Peyer's patch (tissue), 4 donors: ENCODE data around the gene ATP5IF1. TPM values are rescaled to one million over a fixed set of nuclear protein-coding genes. Genes with fewer than 3 reads are reported as not detected.

Experiments used
- DNase-seq, 3 donors: peaks; one replicate each; pipeline ENCODE4 v3.0.0-alpha.2; 2017 to 2019
- H3K27ac ChIP-seq, 4 donors: fragments of 200-600 bp; sonication (generic); one replicate each; pipeline ENCODE4 v1.5.1; 2016 to 2019
- H3K27me3 ChIP-seq, 2 donors: fragments of 200-600 bp; sonication (generic); one replicate each; pipeline ENCODE4 v1.5.1; 2019
- H3K36me3 ChIP-seq, 3 donors: fragments of 200-600 bp; sonication (generic); one replicate each; pipeline ENCODE4 v1.5.1; 2016 to 2019
- H3K4me1 ChIP-seq, 4 donors: fragments of 200-600 bp; sonication (generic); one replicate each; pipeline ENCODE4 v1.5.1; 2016 to 2019
- H3K4me3 ChIP-seq, 4 donors: fragments of 200-600 bp; sonication (generic); 1 replicate in 3 of 4; 2 replicates in 1 of 4; pipeline ENCODE4 v1.5.1; 2016 to 2019; ENCODE audit warnings: mild to moderate bottlenecking in 1 of 4
- H3K9me3 ChIP-seq, 4 donors: fragments of 200-600 bp; sonication (generic); one replicate each; pipeline ENCODE4 v1.5.1; 2016 to 2019; ENCODE audit warnings: mild to moderate bottlenecking in 1 of 4
- POLR2A ChIP-seq, 2 donors: fragments of 450-650 bp; IDR thresholded peaks; one replicate each; pipeline ENCODE4 v1.5.1; 2017; ENCODE audit warnings: antibody characterized with exemption in 2 of 2, mild to moderate bottlenecking in 2 of 2, moderate library complexity in 2 of 2
- total RNA-seq, 4 donors: library from RNA; depleted of rRNA; stranded (reverse); fragments of >200 nt; gene quantifications; one replicate each; pipeline ENCODE4 v1.1.0, GENCODE V29; 2016
- TF ChIP-seq, protein P1 (sequence below), 6 experiments: fragments of 450-650 bp in 4 of 6; fragments of 200-600 bp in 2 of 6; sonication (generic) in 1 of 6; IDR thresholded peaks; one replicate each; pipeline ENCODE4 v1.5.1; 2017 to 2019; ENCODE audit warnings: antibody characterized with exemption in 6 of 6, mild to moderate bottlenecking in 3 of 6, moderate library complexity in 1 of 6

ATP5IF1 gene
- total RNA-seq, 4 donors from 2014 or later = 180 to 381 (median 358) TPM

DNA sequence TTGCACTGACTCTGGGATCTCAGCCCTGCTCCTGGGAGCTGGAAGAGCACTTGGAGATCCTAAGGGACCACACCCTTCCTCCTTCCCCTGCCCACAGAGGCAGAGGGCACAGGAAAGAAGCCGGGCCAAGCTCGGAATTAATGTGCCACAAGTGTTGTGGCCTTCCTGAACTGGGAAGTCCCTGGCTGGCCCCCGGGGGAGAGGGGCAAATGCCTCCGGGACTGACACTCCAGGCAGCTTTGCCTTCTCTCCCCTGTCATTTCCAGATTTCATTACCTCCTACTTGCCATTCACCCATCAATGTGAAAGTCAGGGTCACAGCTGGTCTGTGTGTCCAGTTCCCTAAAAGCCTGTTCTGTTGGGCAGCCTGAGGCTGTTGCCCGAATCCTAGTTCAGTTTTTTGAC lies 45.1 kb downstream of the ATP5IF1 start:
- Histone ChIP-seq H3K27me3 (no peaks in the 10 kb centered on the region), H3K27ac (peak overlapping the region in 2 of 4 donors; percentile 28 to 65), H3K4me3 (no peak overlapping the region), H3K9me3 (no peaks in the 10 kb centered on the region), H3K36me3 (peaks cover 0 to 57% (median 0%) of the 10 kb centered on the region in 3 donors), H3K4me1 (peaks cover 0 to 24% (median 3%) of the 10 kb centered on the region in 4 donors)
- no peak for DNase-seq
- TF ChIP-seq, protein P1, sequence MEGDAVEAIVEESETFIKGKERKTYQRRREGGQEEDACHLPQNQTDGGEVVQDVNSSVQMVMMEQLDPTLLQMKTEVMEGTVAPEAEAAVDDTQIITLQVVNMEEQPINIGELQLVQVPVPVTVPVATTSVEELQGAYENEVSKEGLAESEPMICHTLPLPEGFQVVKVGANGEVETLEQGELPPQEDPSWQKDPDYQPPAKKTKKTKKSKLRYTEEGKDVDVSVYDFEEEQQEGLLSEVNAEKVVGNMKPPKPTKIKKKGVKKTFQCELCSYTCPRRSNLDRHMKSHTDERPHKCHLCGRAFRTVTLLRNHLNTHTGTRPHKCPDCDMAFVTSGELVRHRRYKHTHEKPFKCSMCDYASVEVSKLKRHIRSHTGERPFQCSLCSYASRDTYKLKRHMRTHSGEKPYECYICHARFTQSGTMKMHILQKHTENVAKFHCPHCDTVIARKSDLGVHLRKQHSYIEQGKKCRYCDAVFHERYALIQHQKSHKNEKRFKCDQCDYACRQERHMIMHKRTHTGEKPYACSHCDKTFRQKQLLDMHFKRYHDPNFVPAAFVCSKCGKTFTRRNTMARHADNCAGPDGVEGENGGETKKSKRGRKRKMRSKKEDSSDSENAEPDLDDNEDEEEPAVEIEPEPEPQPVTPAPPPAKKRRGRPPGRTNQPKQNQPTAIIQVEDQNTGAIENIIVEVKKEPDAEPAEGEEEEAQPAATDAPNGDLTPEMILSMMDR (IDR thresholded peaks at IDR 0.05) = no peak
- TF ChIP-seq POLR2A (IDR thresholded peaks at IDR 0.05) = no peak

DNA sequence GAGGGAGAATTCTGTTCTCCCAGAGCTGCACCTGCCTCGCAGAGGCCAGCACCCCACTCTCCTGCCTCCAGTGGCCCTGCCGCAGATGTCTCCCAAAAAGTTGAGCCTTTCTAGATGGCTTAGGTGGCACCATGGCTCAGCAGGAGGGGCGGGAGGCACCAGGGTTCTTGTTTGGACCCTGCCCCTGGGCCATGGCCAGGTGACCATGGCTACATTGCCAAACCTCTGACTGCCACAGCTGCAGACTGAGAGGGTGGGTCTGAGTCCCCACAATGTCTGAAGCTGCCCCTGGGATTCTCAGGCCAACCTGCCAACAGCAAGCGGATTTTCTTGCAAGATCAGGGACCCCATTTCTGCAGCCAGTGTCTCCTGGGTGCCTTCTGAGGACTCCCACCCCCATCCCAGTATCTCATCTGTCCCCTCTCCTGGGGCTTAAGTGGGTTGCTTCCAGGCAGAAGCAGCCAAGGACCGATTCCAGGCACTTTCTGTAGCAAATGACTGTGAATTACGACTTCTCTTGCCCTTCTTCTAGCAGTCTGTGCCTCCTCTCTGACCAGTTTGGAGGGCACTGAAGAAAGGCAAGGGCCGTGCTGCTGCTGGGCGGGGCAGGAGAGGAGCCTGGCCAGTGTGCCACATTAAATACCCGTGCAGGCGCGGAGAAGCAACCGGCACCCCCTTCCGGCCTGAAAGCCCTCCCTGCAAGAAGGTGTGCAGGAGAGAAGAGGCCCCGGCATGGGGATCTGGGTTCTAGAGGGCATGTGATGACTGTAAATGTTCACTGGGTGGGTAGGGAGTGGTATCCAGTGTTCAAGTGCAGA lies 45.9 kb downstream of the ATP5IF1 start:
- TF ChIP-seq POLR2A (IDR thresholded peaks at IDR 0.05) = no peak
- TF ChIP-seq, protein P1 (IDR thresholded peaks at IDR 0.05) = no peak
- Histone ChIP-seq H3K36me3 (peaks cover 0 to 52% (median 0%) of the 10 kb centered on the region in 3 donors), H3K27ac (peak overlapping the region in 2 of 4 donors; percentile 57 to 73), H3K4me1 (peaks cover 0 to 24% (median 3%) of the 10 kb centered on the region in 4 donors), H3K4me3 (no peak overlapping the region), H3K9me3 (no peaks in the 10 kb centered on the region), H3K27me3 (no peaks in the 10 kb centered on the region)
- no peak for DNase-seq

DNA sequence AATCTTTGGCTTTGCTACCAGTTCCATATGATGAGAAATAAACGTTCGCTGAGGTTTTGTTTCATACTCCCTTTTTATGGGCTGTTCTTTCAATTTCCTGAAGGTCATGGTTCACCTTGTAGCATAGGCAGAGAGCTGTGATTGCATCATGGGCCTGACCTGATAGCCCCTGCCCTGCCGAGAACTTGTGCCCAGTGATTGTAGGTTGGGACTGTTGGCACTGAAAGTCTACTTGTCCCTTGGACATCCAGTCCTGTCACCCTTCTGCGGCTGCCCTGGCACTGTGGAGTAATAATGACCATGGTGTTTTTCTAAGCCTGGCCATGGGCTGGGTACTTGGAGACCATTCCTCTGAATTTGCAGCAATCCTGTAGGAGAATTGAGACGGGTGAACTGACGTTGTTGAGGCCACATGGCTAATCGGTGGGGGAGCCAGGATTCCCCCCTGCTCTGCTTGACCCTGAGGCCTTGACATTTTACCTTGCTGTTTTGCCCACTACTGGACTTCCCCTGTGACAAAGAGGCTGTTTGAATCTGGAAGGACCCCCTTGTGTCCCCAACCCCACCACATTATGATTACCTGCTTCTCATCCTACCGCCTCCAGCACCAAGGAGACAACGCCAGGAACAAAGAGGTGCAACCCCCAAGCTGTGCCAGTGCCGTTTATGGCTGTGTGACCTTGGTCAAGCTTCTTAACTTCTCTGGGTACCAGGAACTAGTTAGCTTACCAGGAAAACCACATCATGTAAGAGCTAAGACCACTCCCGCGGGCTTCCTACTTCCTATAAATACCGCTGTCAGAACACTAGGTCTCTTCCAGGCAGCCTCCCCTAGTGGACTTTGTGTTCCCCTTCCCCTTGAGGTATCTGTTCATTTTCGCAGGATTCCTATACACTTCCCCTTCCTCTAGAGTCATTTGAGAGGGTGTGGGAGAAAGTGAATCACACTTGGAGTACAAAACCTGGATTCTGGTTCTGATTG lies 46.8 kb downstream of the ATP5IF1 start:
- TF ChIP-seq, protein P1 (IDR thresholded peaks at IDR 0.05) = no peak
- TF ChIP-seq POLR2A (IDR thresholded peaks at IDR 0.05) = no peak
- Histone ChIP-seq H3K27me3 (no peaks in the 10 kb centered on the region), H3K4me3 (no peak overlapping the region), H3K4me1 (peaks cover 0 to 24% (median 3%) of the 10 kb centered on the region in 4 donors), H3K36me3 (peaks cover 0 to 43% (median 0%) of the 10 kb centered on the region in 3 donors), H3K9me3 (no peaks in the 10 kb centered on the region), H3K27ac (peak overlapping the region in 2 of 4 donors; percentile 57 to 73)
- peak in 1 of 3 donors; percentile 65 for DNase-seq

DNA sequence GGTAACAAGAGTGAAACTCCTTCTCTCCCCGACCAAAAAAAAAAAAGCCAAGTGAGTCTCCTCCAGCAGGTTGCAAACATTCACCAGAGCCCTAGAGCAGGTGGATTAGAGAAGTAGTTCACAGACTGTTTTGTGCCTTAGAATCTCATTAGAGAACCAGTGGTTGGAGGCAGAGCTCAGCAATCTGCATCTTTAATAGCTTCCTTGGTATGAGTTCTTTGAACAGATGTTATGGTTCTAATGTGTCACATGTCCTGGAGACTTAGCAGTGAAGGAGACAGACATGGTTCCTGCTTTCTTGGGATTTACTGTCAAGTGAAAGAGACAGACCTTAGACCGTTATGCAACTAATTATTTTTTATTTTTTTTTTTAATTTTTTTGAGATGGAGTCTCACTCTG lies 50.2 kb downstream of the ATP5IF1 start:
- H3K27me3 ChIP-seq = no peaks in the 10 kb centered on the region
- TF ChIP-seq POLR2A (IDR thresholded peaks at IDR 0.05) = no peak
- TF ChIP-seq, protein P1 (IDR thresholded peaks at IDR 0.05) = no peak
- DNase-seq = no peak
- no peaks in the 10 kb centered on the region for H3K9me3 ChIP-seq
- peaks cover 0 to 16% (median 3%) of the 10 kb centered on the region in 4 donors for H3K4me1 ChIP-seq
- peaks cover 0 to 10% (median 0%) of the 10 kb centered on the region in 3 donors for H3K36me3 ChIP-seq
- H3K27ac ChIP-seq = no peak overlapping the region
- no peak overlapping the region for H3K4me3 ChIP-seq

Other genes starting within 250 kb of the ATP5IF1 start
- gene EYA3, start 147.5 kb upstream of the ATP5IF1 start, total RNA-seq = 10 to 100 TPM; 17.1 to 32.2 (median 23.4) TPM
- 1 to 10 TPM in 3 of 4 donors, under 1 TPM in 1; 0.53 to 1.8 (median 1.7) TPM for gene PTAFR, start 59.4 kb upstream of the ATP5IF1 start, total RNA-seq
- 10 to 100 TPM; 25.9 to 52.8 (median 33.0) TPM for gene DNAJC8, start 3.1 kb upstream of the ATP5IF1 start, total RNA-seq
- 10 to 100 TPM in 3 of 4 donors, 1 to 10 TPM in 1; 4.1 to 33.8 (median 26.1) TPM for gene SESN2, start 23.4 kb downstream of the ATP5IF1 start, total RNA-seq
- gene MED18, start 92.9 kb downstream of the ATP5IF1 start, total RNA-seq = 10 to 100 TPM; 27.2 to 68.0 (median 32.2) TPM
- gene PHACTR4, start 133.6 kb downstream of the ATP5IF1 start, total RNA-seq = 10 to 100 TPM; 36.6 to 51.7 (median 44.6) TPM